Trophoblast cell (in vitro differentiated cells and primary cell): ENCODE measurements around the gene KCNMA1.

Experiments used
- DNase-seq, 2 donors: peaks; one replicate each; pipeline ENCODE4 v3.0.0-alpha.2; 2016
- H2AFZ ChIP-seq: 2 replicates; pipeline ENCODE4 v1.6.1; 2013; ENCODE audit warnings: low read length, moderate library complexity, mild to moderate bottlenecking; ENCODE audit not compliant: insufficient read depth, poor library complexity
- H2AK5ac ChIP-seq: 2 replicates; pipeline ENCODE4 v1.6.1; 2013; ENCODE audit warnings: mild to moderate bottlenecking, low read length
- H2BK120ac ChIP-seq: 2 replicates; pipeline ENCODE4 v1.6.1; 2013; ENCODE audit warnings: low read length, mild to moderate bottlenecking, moderate library complexity; ENCODE audit not compliant: insufficient read depth, poor library complexity
- H2BK12ac ChIP-seq: 2 replicates; pipeline ENCODE4 v1.6.1; 2013; ENCODE audit warnings: mild to moderate bottlenecking, low read length, moderate library complexity
- H2BK5ac ChIP-seq: 2 replicates; pipeline ENCODE4 v1.6.1; 2013; ENCODE audit warnings: low read length, low read depth, moderate library complexity, mild to moderate bottlenecking; ENCODE audit not compliant: poor library complexity
- H3K14ac ChIP-seq: 2 replicates; pipeline ENCODE4 v1.6.1; 2013; ENCODE audit warnings: mild to moderate bottlenecking, low read length
- H3K18ac ChIP-seq: 2 replicates; pipeline ENCODE4 v1.6.1; 2013; ENCODE audit warnings: mild to moderate bottlenecking, low read length
- H3K23ac ChIP-seq: 2 replicates; pipeline ENCODE4 v1.6.1; 2013; ENCODE audit warnings: low read length
- H3K27ac ChIP-seq: 2 replicates; pipeline ENCODE4 v1.5.1; 2013; ENCODE audit warnings: low read depth, mild to moderate bottlenecking, inconsistent platforms, low read length, moderate library complexity
- H3K27me3 ChIP-seq: 2 replicates; pipeline ENCODE4 v1.6.1; 2013; ENCODE audit warnings: inconsistent platforms, mild to moderate bottlenecking, low read length, moderate library complexity; ENCODE audit not compliant: insufficient read depth
- H3K36me3 ChIP-seq, 2 experiments: 1 replicate in 1 of 2; 2 replicates in 1 of 2; pipeline ENCODE4 v1.6.1; 2013; ENCODE audit warnings: low read length in 2 of 2, mild to moderate bottlenecking in 2 of 2, moderate library complexity in 1 of 2; ENCODE audit not compliant: insufficient read depth in 2 of 2, control insufficient read depth in 1 of 2
- H3K4ac ChIP-seq: 2 replicates; pipeline ENCODE4 v1.6.1; 2013; ENCODE audit warnings: low read depth, mild to moderate bottlenecking, low read length, moderate library complexity
- H3K4me1 ChIP-seq, 2 experiments: 1 replicate in 1 of 2; 2 replicates in 1 of 2; pipeline ENCODE4 v1.6.1; 2013; ENCODE audit warnings: low read length in 2 of 2, mild to moderate bottlenecking in 2 of 2, moderate library complexity in 1 of 2; ENCODE audit not compliant: insufficient read depth in 2 of 2, control insufficient read depth in 1 of 2
- H3K4me2 ChIP-seq: 2 replicates; pipeline ENCODE4 v1.6.1; 2013; ENCODE audit warnings: inconsistent platforms, mild to moderate bottlenecking, low read length, moderate library complexity
- H3K4me3 ChIP-seq: 2 replicates; pipeline ENCODE4 v1.5.1; 2013; ENCODE audit warnings: mild to moderate bottlenecking, low read depth, low read length, inconsistent platforms
- H3K79me1 ChIP-seq: one replicate; pipeline ENCODE4 v1.6.1; 2013; ENCODE audit warnings: low read length
- H3K79me2 ChIP-seq: 2 replicates; pipeline ENCODE4 v1.6.1; 2013; ENCODE audit warnings: low read length, mild to moderate bottlenecking; ENCODE audit not compliant: control insufficient read depth, insufficient read depth, poor library complexity
- H3K9ac ChIP-seq: 2 replicates; pipeline ENCODE4 v1.6.1; 2013; ENCODE audit warnings: mild to moderate bottlenecking, low read length
- H3K9me3 ChIP-seq: 2 replicates; pipeline ENCODE4 v1.6.1; 2013; ENCODE audit warnings: low read depth, mild to moderate bottlenecking, control low read depth, inconsistent platforms, low read length; ENCODE audit not compliant: insufficient read depth
- H4K12ac ChIP-seq: 2 replicates; pipeline ENCODE4 v1.6.1; 2013; ENCODE audit warnings: low read depth, mild to moderate bottlenecking, low read length, moderate library complexity
- H4K8ac ChIP-seq: 2 replicates; pipeline ENCODE4 v1.6.1; 2013; ENCODE audit warnings: low read depth, mild to moderate bottlenecking, low read length, moderate library complexity
- H4K91ac ChIP-seq: one replicate; pipeline ENCODE4 v1.6.1; 2013; ENCODE audit warnings: low read depth, mild to moderate bottlenecking, low read length, moderate library complexity
- WGBS: extraction: QIAGEN DNeasy Blood & Tissue Kit; methylation state at CpG from one replicate; pipeline ENCODE4 v1.1.7; 2013; ENCODE audit warnings: missing lambda C conversion rate; ENCODE audit not compliant: insufficient read length, insufficient coverage; ENCODE audit errors: extremely low coverage; 5-methylcytosine and 5-hydroxymethylcytosine counted together

The KCNMA1 gene

GRCh38 chr10:77321838-77322237 is 315.8 kb downstream of the KCNMA1 start:
- no peak overlapping the region for H3K9ac ChIP-seq
- H2AFZ ChIP-seq = no peak overlapping the region
- H3K18ac ChIP-seq = no peak overlapping the region
- H3K36me3 ChIP-seq = peaks cover 2% of the 10 kb centered on the region in 2 experiments
- no CpG with 5 or more reads among the region's 3 CpGs for WGBS
- H3K79me2 ChIP-seq = peaks cover 3% of the 10 kb centered on the region
- no peaks in the 10 kb centered on the region for H3K27me3 ChIP-seq
- no peak overlapping the region for H3K4ac ChIP-seq
- no peak overlapping the region for H3K4me2 ChIP-seq
- H3K4me1 ChIP-seq = peaks cover 0 to 3% of the 10 kb centered on the region in 2 experiments
- no peak overlapping the region for H2BK5ac ChIP-seq
- H3K14ac ChIP-seq = no peak overlapping the region
- H3K79me1 ChIP-seq = no peaks in the 10 kb centered on the region
- H2BK120ac ChIP-seq = no peak overlapping the region
- no peak overlapping the region for H2AK5ac ChIP-seq
- H4K12ac ChIP-seq = no peak overlapping the region
- no peak overlapping the region for H3K23ac ChIP-seq
- H3K9me3 ChIP-seq = peaks cover 5% of the 10 kb centered on the region
- no peak for DNase-seq
- no peak overlapping the region for H2BK12ac ChIP-seq
- H4K91ac ChIP-seq = no peak overlapping the region
- H3K27ac ChIP-seq = no peak overlapping the region
- H4K8ac ChIP-seq = no peak overlapping the region
- H3K4me3 ChIP-seq = no peak overlapping the region

- no peak overlapping the region for H3K27ac ChIP-seq
These were observed 316.6 kb downstream of the KCNMA1 start for GRCh38 chr10:77320971-77321471.

GRCh38 chr10:77319557-77319956 is 318.1 kb downstream of the KCNMA1 start:
- no peaks in the 10 kb centered on the region for H3K4me1 ChIP-seq
- WGBS = no CpG with 5 or more reads among the region's 3 CpGs

More at GRCh38 chr10:77320971-77321471, 316.6 kb downstream of the KCNMA1 start:
- Histone ChIP-seq H3K27me3 (no peaks in the 10 kb centered on the region), H3K79me2 (peaks cover 3% of the 10 kb centered on the region), H3K4ac (no peak overlapping the region), H3K4me2 (no peak overlapping the region), H3K9me3 (peaks cover 5% of the 10 kb centered on the region), H3K4me1 (peaks cover 0 to 3% of the 10 kb centered on the region in 2 experiments), H3K4me3 (no peak overlapping the region), H4K91ac (no peak overlapping the region), H3K18ac (no peak overlapping the region), H2BK12ac (no peak overlapping the region), H3K9ac (no peak overlapping the region), H2AFZ (no peak overlapping the region), H2BK120ac (no peak overlapping the region), H3K14ac (no peak overlapping the region), H2AK5ac (no peak overlapping the region), H3K23ac (no peak overlapping the region), H4K12ac (no peak overlapping the region), H3K36me3 (peaks cover 2% of the 10 kb centered on the region in 2 experiments), H3K79me1 (no peaks in the 10 kb centered on the region), H2BK5ac (no peak overlapping the region), H4K8ac (no peak overlapping the region)
- WGBS = no CpG with 5 or more reads among the region's 2 CpGs
- DNase-seq = no peak

GRCh38 chr10:77318739-77319138 is 318.9 kb downstream of the KCNMA1 start:
- WGBS = no CpG with 5 or more reads among the region's 3 CpGs
- no peak overlapping the region for H3K9ac ChIP-seq
- no peak overlapping the region for H2AK5ac ChIP-seq

More at GRCh38 chr10:77319557-77319956, 318.1 kb downstream of the KCNMA1 start:
- Histone ChIP-seq H2BK12ac (no peak overlapping the region), H3K4me2 (no peak overlapping the region), H4K8ac (no peak overlapping the region), H2AFZ (no peak overlapping the region), H3K4me3 (no peak overlapping the region), H3K4ac (no peak overlapping the region), H3K79me1 (no peaks in the 10 kb centered on the region), H3K36me3 (peaks cover 2% of the 10 kb centered on the region in 2 experiments), H3K18ac (no peak overlapping the region), H2BK5ac (no peak overlapping the region), H2AK5ac (no peak overlapping the region), H3K23ac (no peak overlapping the region), H4K12ac (no peak overlapping the region), H3K14ac (no peak overlapping the region), H3K27me3 (no peaks in the 10 kb centered on the region), H3K9me3 (peaks cover 2% of the 10 kb centered on the region), H3K9ac (no peak overlapping the region), H3K79me2 (no peaks in the 10 kb centered on the region), H4K91ac (no peak overlapping the region), H3K27ac (no peak overlapping the region), H2BK120ac (no peak overlapping the region)
- no peak for DNase-seq

More at GRCh38 chr10:77318739-77319138, 318.9 kb downstream of the KCNMA1 start:
- no peak overlapping the region for H3K23ac ChIP-seq
- H3K27ac ChIP-seq = no peak overlapping the region
- no peak for DNase-seq
- H3K4me1 ChIP-seq = no peaks in the 10 kb centered on the region
- H4K91ac ChIP-seq = no peak overlapping the region
- no peak overlapping the region for H3K18ac ChIP-seq
- H4K8ac ChIP-seq = no peak overlapping the region
- no peak overlapping the region for H3K14ac ChIP-seq
- no peaks in the 10 kb centered on the region for H3K27me3 ChIP-seq
- H3K79me2 ChIP-seq = no peaks in the 10 kb centered on the region
- H2BK5ac ChIP-seq = no peak overlapping the region
- H3K4me2 ChIP-seq = no peak overlapping the region
- H3K4ac ChIP-seq = no peak overlapping the region
- no peak overlapping the region for H3K4me3 ChIP-seq
- H3K36me3 ChIP-seq = peaks cover 0 to 2% of the 10 kb centered on the region in 2 experiments
- H4K12ac ChIP-seq = no peak overlapping the region
- H3K79me1 ChIP-seq = no peaks in the 10 kb centered on the region
- peaks cover 2% of the 10 kb centered on the region for H3K9me3 ChIP-seq
- H2BK120ac ChIP-seq = no peak overlapping the region
- H2AFZ ChIP-seq = no peak overlapping the region
- no peak overlapping the region for H2BK12ac ChIP-seq
